ENCODE results near the gene NCCRP1. TPM values are rescaled to one million over a fixed set of nuclear protein-coding genes. Genes with fewer than 3 reads are reported as not detected.

Gene NCCRP1
- total RNA-seq, 1 donor from 2014 or later = 0.46 TPM

DNA sequence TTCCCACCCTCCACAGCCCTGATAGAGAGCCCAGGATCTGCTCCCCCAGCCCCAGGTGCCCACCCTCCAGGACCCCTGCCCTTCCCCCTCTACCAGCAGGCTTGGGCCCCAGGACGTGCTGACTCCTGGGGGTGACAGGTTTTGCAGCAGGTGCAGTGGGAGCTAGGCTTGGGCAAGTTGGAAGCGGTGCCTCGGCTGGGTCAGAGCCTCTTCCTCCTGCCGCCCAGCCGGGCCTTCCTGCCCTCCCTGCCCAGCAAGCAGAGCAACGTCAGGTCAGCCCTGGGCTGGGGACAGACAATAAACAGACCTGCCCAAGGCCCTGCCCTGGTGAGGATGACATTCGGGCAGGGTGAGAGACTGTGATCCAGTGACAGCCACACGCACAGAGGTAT, 9.2 kb upstream of the NCCRP1 start:
- TF ChIP-seq, protein P1, sequence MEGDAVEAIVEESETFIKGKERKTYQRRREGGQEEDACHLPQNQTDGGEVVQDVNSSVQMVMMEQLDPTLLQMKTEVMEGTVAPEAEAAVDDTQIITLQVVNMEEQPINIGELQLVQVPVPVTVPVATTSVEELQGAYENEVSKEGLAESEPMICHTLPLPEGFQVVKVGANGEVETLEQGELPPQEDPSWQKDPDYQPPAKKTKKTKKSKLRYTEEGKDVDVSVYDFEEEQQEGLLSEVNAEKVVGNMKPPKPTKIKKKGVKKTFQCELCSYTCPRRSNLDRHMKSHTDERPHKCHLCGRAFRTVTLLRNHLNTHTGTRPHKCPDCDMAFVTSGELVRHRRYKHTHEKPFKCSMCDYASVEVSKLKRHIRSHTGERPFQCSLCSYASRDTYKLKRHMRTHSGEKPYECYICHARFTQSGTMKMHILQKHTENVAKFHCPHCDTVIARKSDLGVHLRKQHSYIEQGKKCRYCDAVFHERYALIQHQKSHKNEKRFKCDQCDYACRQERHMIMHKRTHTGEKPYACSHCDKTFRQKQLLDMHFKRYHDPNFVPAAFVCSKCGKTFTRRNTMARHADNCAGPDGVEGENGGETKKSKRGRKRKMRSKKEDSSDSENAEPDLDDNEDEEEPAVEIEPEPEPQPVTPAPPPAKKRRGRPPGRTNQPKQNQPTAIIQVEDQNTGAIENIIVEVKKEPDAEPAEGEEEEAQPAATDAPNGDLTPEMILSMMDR (IDR thresholded peaks at IDR 0.05) = no peak
- Histone ChIP-seq H3K27me3 (peaks cover 8% of the 10 kb centered on the region), H3K36me3 (no peaks in the 10 kb centered on the region), H3K4me1 (peaks cover 3% of the 10 kb centered on the region), H3K27ac (no peak overlapping the region), H3K4me3 (no peak overlapping the region), H3K9me3 (no peaks in the 10 kb centered on the region)
- ATAC-seq (peak; percentile 20), DNase-seq (no peak)
- intact Hi-C loops (cut with DNase I) = loop anchor here (5.0 kb wide), 1 partner anchor 65 kb away; no protein-coding TSS in a partner anchor

DNA sequence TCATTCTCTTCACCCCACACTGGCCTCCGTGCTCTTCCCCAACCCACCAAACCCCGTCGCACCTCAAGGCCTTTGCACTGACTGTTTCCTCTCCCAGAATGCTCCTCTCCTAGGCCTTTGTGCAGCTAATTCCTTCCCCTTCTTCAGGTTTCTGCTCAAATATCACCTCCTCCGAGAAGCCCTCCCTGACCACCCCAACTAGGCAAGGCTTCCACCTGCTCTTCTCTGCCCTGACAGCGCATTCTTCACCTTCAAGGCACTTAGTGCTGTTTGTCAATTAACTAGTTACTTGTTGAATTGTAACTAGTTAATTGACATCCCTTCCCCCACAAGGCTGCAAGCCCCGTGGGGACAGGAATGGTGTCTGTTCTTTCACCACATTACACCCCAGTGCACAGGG, 7.8 kb upstream of the NCCRP1 start:
- TF ChIP-seq, protein P1 (IDR thresholded peaks at IDR 0.05) = no peak
- Histone ChIP-seq H3K9me3 (no peaks in the 10 kb centered on the region), H3K27ac (no peak overlapping the region), H3K4me1 (peaks cover 3% of the 10 kb centered on the region), H3K4me3 (no peak overlapping the region), H3K36me3 (no peaks in the 10 kb centered on the region), H3K27me3 (peaks cover 8% of the 10 kb centered on the region)
- intact Hi-C loops (cut with DNase I) = loop anchor here (5.0 kb wide), 1 partner anchor 67 kb away; no protein-coding TSS in a partner anchor
- ATAC-seq = no peak
- no peak for DNase-seq

DNA sequence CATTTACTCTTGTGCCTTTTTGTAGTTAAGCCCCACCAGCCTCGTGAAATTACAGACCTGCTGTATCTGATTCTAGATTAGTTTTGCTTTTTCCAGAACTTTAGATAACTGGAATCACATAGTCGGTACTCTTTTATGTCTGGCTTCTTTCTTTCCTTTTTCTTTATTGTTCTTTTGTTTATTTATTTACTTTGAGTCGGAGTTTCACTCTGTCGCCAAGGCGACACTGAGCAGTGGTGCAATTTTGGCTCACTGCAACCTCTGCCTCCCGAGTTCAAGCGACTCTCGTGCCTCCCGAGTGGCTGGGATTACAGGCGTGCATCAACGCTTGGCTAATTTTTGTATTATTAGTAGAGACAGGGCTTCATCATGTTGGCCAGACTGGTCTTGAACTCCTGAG, 6.0 kb upstream of the NCCRP1 start:
- ATAC-seq (no peak), DNase-seq (no peak)
- Histone ChIP-seq H3K4me1 (peaks cover 3% of the 10 kb centered on the region), H3K27me3 (peaks cover 20% of the 10 kb centered on the region), H3K9me3 (no peaks in the 10 kb centered on the region), H3K4me3 (no peak overlapping the region), H3K27ac (no peak overlapping the region), H3K36me3 (no peaks in the 10 kb centered on the region)
- TF ChIP-seq, protein P1 (IDR thresholded peaks at IDR 0.05) = no peak
- intact Hi-C loops (cut with DNase I) = no loop called here

DNA sequence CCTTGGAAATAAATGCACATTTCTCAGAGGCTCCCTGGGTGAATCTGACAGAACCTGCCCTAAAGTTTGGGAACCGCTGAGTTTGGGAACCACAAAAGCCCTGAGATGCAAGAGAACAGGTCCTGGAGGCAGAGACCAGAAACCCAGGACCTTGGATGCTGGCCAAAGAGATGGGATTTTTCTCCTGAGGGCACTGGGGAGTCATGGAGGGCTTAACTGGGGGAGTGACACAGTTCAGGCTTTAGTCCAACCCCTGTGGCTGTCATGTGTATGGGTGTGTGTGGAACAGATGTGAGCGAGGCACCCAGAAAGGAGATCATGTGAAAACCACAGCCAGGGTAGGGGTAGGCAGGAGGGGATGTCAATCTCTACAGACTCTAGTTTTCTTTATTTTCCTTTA, 3.9 kb upstream of the NCCRP1 start:
- intact Hi-C loops (cut with DNase I) = no loop called here
- H3K27me3 ChIP-seq = peaks cover 40% of the 10 kb centered on the region
- no peaks in the 10 kb centered on the region for H3K9me3 ChIP-seq
- ATAC-seq (no peak), DNase-seq (no peak)
- H3K4me3 ChIP-seq = no peak overlapping the region
- no peak overlapping the region for H3K27ac ChIP-seq
- H3K36me3 ChIP-seq = no peaks in the 10 kb centered on the region
- TF ChIP-seq, protein P1 (IDR thresholded peaks at IDR 0.05) = no peak
- peaks cover 7% of the 10 kb centered on the region for H3K4me1 ChIP-seq

DNA sequence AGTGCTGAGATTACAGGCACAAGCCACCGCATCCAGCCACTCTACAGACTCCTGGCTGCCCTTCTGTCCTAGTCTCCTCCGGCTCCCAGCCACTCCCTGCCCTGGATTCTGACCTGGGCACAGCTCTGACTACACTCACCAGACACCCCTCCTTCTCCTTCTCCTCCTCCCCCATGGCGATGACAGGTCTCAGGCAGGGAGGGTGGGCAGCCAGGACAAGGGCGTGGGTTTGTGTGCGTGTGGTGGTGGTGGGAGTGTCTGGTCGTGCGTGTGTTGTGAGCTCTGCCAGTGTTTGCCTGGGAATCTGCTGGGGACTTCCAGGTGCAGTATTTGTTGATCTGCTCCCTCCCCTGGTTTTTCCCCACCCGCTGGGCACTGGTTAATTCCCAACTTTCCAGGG, 3.0 kb upstream of the NCCRP1 start:
- Histone ChIP-seq H3K27me3 (peaks cover 44% of the 10 kb centered on the region), H3K9me3 (no peaks in the 10 kb centered on the region), H3K4me3 (no peak overlapping the region), H3K4me1 (peaks cover 7% of the 10 kb centered on the region), H3K36me3 (no peaks in the 10 kb centered on the region), H3K27ac (no peak overlapping the region)
- intact Hi-C loops (cut with DNase I) = no loop called here
- DNase-seq = no peak
- peak; percentile 72 for ATAC-seq
- TF ChIP-seq, protein P1 (IDR thresholded peaks at IDR 0.05) = no peak
